ENCODE data around the gene NPAS2. TPM values are rescaled to one million over a fixed set of nuclear protein-coding genes. Genes with fewer than 3 reads are reported as not detected.
A peak's percentile ranks its signal among the peaks of the same experiment; 100 is the strongest.

Gene NPAS2
- polyA plus RNA-seq, 1 of the 3 experiments (the other 2 are of a cell fraction), result 58.5 TPM

DNA sequence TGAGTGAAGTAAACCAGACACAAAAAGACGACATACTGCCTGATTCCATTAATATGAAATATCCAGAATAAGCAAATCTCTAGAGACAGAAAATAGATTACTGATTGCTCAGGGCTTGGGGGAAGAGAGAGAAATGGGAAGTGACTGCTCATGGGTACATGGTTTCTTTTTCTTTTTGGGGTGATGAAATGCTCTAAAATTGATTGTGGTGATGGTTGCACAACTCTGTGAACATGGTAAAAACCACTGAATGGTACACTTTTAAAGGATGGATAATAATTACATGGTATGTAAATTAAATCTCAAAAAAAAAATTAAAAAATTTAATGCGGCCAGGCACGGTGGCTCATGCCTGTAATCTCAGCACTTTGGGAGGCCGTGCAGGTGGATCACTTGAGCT is 221.5 kb downstream of the NPAS2 start:
- TF ChIP-seq, protein P1, sequence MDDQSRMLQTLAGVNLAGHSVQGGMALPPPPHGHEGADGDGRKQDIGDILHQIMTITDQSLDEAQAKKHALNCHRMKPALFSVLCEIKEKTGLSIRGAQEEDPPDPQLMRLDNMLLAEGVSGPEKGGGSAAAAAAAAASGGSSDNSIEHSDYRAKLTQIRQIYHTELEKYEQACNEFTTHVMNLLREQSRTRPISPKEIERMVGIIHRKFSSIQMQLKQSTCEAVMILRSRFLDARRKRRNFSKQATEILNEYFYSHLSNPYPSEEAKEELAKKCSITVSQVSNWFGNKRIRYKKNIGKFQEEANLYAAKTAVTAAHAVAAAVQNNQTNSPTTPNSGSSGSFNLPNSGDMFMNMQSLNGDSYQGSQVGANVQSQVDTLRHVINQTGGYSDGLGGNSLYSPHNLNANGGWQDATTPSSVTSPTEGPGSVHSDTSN (IDR thresholded peaks at IDR 0.05), result no peak
- no peak for TF ChIP-seq FOXM1 (IDR thresholded peaks at IDR 0.05; ENCODE audit: low read depth)
- no peak for TF ChIP-seq FOSL2 (IDR thresholded peaks at IDR 0.05; ENCODE audit: borderline replicate concordance, low read depth)
- no peak for TF ChIP-seq RXRA (IDR thresholded peaks at IDR 0.05; ENCODE audit: borderline replicate concordance, low read depth)
- TF ChIP-seq TAF1 (IDR thresholded peaks at IDR 0.05; ENCODE audit: borderline replicate concordance, low read depth, low read length), result no peak
- no peak for TF ChIP-seq GATA2 (CRISPR knock-in tag; IDR thresholded peaks at IDR 0.05)
- TF ChIP-seq RCOR1 (IDR thresholded peaks at IDR 0.05; ENCODE audit: low read length), result no peak
- no peak for TF ChIP-seq NFIC (IDR thresholded peaks at IDR 0.05; ENCODE audit: borderline replicate concordance)
- no peak for TF ChIP-seq RAD21 (IDR thresholded peaks at IDR 0.05; ENCODE audit: low read length)
- TF ChIP-seq, protein P2, sequence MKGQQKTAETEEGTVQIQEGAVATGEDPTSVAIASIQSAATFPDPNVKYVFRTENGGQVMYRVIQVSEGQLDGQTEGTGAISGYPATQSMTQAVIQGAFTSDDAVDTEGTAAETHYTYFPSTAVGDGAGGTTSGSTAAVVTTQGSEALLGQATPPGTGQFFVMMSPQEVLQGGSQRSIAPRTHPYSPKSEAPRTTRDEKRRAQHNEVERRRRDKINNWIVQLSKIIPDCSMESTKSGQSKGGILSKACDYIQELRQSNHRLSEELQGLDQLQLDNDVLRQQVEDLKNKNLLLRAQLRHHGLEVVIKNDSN (IDR thresholded peaks at IDR 0.05; ENCODE audit: borderline replicate concordance, low read depth), result no peak
- TF ChIP-seq POLR2AphosphoS5 (IDR thresholded peaks at IDR 0.05; ENCODE audit: low read depth, low read length), result no peak
- no peak for TF ChIP-seq EZH2phosphoT487 (IDR thresholded peaks at IDR 0.05; ENCODE audit: borderline replicate concordance, low read depth)
- no peak for TF ChIP-seq SIN3A (IDR thresholded peaks at IDR 0.05; ENCODE audit: borderline replicate concordance, low read depth, low read length)
- DNase-seq, result no peak
- POLR2A ChIA-PET, result no interaction called here

DNA sequence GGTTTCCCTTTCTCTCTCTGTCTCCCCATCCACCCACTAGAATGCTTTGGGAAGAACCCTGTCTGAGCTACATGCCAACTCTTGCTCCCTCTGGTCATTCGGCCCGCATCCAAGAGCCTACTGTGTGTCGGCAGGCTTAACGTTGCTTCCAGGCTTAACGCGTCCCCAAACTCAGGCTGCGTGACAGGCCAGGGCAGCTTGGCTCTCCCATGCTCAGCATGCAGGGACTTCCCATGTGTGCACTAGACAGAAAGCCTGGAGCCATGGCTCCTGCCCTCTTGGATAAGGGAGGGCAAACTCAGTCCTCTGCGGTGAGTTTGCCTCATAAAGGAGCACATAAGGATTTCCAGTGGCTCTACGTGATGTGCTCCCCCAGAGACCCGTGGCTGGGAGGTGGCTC is 225.4 kb downstream of the NPAS2 start:
- no peaks in the 10 kb centered on the region for H3F3A ChIP-seq (replicated peaks; ENCODE audit: insufficient read depth)
- no peak overlapping the region for H2AFZ ChIP-seq (ENCODE audit: low read depth)
- no peaks in the 10 kb centered on the region for H3K79me2 ChIP-seq (ENCODE audit: insufficient read depth)
- no peak overlapping the region for H3K4me2 ChIP-seq
- no peaks in the 10 kb centered on the region for H3K9me3 ChIP-seq
- POLR2A ChIA-PET, result no interaction called here
- no peaks in the 10 kb centered on the region for H3K9me2 ChIP-seq
- peaks cover 0 to 21% of the 10 kb centered on the region in 2 experiments; a peak in 2 of 4 replicates for H3K4me1 ChIP-seq (ENCODE audit: control insufficient read depth in 1 of 2, insufficient read depth in 2 of 2, low read depth in 1 of 2, low read length in 1 of 2)
- H4K20me1 ChIP-seq (ENCODE audit: insufficient read depth), result no peaks in the 10 kb centered on the region
- H3K36me3 ChIP-seq (replicated peaks in 1 of 2; ENCODE audit: control insufficient read depth in 1 of 2, insufficient read depth in 2 of 2, low read length in 1 of 2), result no peaks in the 10 kb centered on the region
- CTCF ChIA-PET, result interaction anchor here (0.8 to 3.8 kb wide), 3 partner anchors 9 to 143 kb away, joined by 3 to 25 read pairs (median 4); no protein-coding TSS in a partner anchor
- no peak overlapping the region for H3K9ac ChIP-seq
- DNase-seq, result no peak
- no peaks in the 10 kb centered on the region for H3K27me3 ChIP-seq (ENCODE audit: insufficient read depth)
- no peak overlapping the region for H3K27ac ChIP-seq (ENCODE audit: low read depth in 2 of 2, low read length in 1 of 2)
- no peak overlapping the region for H3K4me3 ChIP-seq (ENCODE audit: low read depth in 2 of 2, low read length in 1 of 2)
- 95% methylated on average over 7 of the region's 10 CpGs for WGBS (ENCODE audit: low lambda C conversion rate)
- no peak for TF ChIP-seq MXI1 (IDR thresholded peaks at IDR 0.05; ENCODE audit: low read depth, low read length)
- no peak for TF ChIP-seq CHD2 (IDR thresholded peaks at IDR 0.05; ENCODE audit: low read length, partially characterized antibody)
- TF ChIP-seq, protein P1 (IDR thresholded peaks at IDR 0.05), result no peak
- TF ChIP-seq EZH2phosphoT487 (IDR thresholded peaks at IDR 0.05; ENCODE audit: borderline replicate concordance, low read depth), result no peak
- TF ChIP-seq, protein P3, sequence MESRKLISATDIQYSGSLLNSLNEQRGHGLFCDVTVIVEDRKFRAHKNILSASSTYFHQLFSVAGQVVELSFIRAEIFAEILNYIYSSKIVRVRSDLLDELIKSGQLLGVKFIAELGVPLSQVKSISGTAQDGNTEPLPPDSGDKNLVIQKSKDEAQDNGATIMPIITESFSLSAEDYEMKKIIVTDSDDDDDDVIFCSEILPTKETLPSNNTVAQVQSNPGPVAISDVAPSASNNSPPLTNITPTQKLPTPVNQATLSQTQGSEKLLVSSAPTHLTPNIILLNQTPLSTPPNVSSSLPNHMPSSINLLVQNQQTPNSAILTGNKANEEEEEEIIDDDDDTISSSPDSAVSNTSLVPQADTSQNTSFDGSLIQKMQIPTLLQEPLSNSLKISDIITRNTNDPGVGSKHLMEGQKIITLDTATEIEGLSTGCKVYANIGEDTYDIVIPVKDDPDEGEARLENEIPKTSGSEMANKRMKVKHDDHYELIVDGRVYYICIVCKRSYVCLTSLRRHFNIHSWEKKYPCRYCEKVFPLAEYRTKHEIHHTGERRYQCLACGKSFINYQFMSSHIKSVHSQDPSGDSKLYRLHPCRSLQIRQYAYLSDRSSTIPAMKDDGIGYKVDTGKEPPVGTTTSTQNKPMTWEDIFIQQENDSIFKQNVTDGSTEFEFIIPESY (IDR thresholded peaks at IDR 0.05; ENCODE audit: borderline replicate concordance, low read depth), result no peak
- TF ChIP-seq, protein P4, sequence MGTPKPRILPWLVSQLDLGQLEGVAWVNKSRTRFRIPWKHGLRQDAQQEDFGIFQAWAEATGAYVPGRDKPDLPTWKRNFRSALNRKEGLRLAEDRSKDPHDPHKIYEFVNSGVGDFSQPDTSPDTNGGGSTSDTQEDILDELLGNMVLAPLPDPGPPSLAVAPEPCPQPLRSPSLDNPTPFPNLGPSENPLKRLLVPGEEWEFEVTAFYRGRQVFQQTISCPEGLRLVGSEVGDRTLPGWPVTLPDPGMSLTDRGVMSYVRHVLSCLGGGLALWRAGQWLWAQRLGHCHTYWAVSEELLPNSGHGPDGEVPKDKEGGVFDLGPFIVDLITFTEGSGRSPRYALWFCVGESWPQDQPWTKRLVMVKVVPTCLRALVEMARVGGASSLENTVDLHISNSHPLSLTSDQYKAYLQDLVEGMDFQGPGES (IDR thresholded peaks at IDR 0.05; ENCODE audit: low read depth, low read length), result no peak
- TF ChIP-seq FOXJ3 (CRISPR knock-in tag; IDR thresholded peaks at IDR 0.05), result no peak
- no peak for TF ChIP-seq YY1 (IDR thresholded peaks at IDR 0.05; ENCODE audit: low read depth)
- no peak for TF ChIP-seq NRF1 (IDR thresholded peaks at IDR 0.05; ENCODE audit: low read depth, low read length)

More for the DNA sequence above, 221.5 kb downstream of the NPAS2 start:
- Histone ChIP-seq H3K27me3 (ENCODE audit: insufficient read depth) (no peaks in the 10 kb centered on the region), H3K27ac (ENCODE audit: low read depth in 2 of 2, low read length in 1 of 2) (peak overlapping the region in 1 of 2 experiments; percentile 84; a peak in 2 of 4 replicates), H3K79me2 (ENCODE audit: insufficient read depth) (no peaks in the 10 kb centered on the region), H3K4me1 (ENCODE audit: control insufficient read depth in 1 of 2, insufficient read depth in 2 of 2, low read depth in 1 of 2, low read length in 1 of 2) (peaks cover 0 to 21% of the 10 kb centered on the region in 2 experiments; a peak in 2 of 4 replicates), H3K4me2 (no peak overlapping the region), H3K9me2 (no peaks in the 10 kb centered on the region), H3K36me3 (replicated peaks in 1 of 2; ENCODE audit: control insufficient read depth in 1 of 2, insufficient read depth in 2 of 2, low read length in 1 of 2) (peaks cover 0 to 4% of the 10 kb centered on the region in 2 experiments), H3K4me3 (ENCODE audit: low read depth in 2 of 2, low read length in 1 of 2) (no peak overlapping the region), H2AFZ (ENCODE audit: low read depth) (no peak overlapping the region), H3K9me3 (no peaks in the 10 kb centered on the region), H3F3A (replicated peaks; ENCODE audit: insufficient read depth) (no peaks in the 10 kb centered on the region), H4K20me1 (ENCODE audit: insufficient read depth) (no peaks in the 10 kb centered on the region), H3K9ac (no peak overlapping the region)
- 80% methylated on average over 4 of the region's 4 CpGs for WGBS (ENCODE audit: low lambda C conversion rate)
- CTCF ChIA-PET, result interaction anchor here (0.9 to 1.3 kb wide), 2 partner anchors 10 to 147 kb away, joined by 3 read pairs; no protein-coding TSS in a partner anchor

Measured in SK-N-SH (cell line).